Tibial nerve (tissue), 4 donors: Measurements from ENCODE around the gene PRRC2C.

Experiments used
- CTCF ChIP-seq, 5 experiments: fragments of 200-600 bp in 3 of 5; fragments of 450-650 bp in 2 of 5; sonication (generic) in 3 of 5; IDR thresholded peaks; one replicate each; pipeline ENCODE4 v1.5.1; 2016 to 2019; ENCODE audit warnings: antibody characterized with exemption in 5 of 5, mild to moderate bottlenecking in 3 of 5, moderate library complexity in 2 of 5
- EP300 ChIP-seq, 2 donors: sonication (generic); formaldehyde crosslinking; IDR thresholded peaks; one replicate each; pipeline ENCODE4 v1.6.1; 2017; ENCODE audit warnings: antibody characterized with exemption in 2 of 2, mild to moderate bottlenecking in 1 of 2
- POLR2A ChIP-seq, 2 donors: fragments of 450-650 bp; IDR thresholded peaks; one replicate each; pipeline ENCODE4 v1.6.1; 2017; ENCODE audit warnings: antibody characterized with exemption in 2 of 2, mild to moderate bottlenecking in 2 of 2, moderate library complexity in 2 of 2

GRCh38 chr1:171585715-171586114 is 100.4 kb downstream of the PRRC2C start:
- no peak for TF ChIP-seq CTCF (IDR thresholded peaks at IDR 0.05)
- TF ChIP-seq EP300 (IDR thresholded peaks at IDR 0.05) = no peak
- no peak for TF ChIP-seq POLR2A (IDR thresholded peaks at IDR 0.05)
